IPS-11a (cell line): ENCODE results near the gene RPL27.
A peak's percentile ranks its signal among the peaks of the same experiment; 100 is the strongest.
"Not testable (repeated sequence)": the region's sequence is repeated elsewhere in the genome, so short reads cannot be mapped to it uniquely, and the experiment has no call there.

Source experiments
- H3K4me3 ChIP-seq: one replicate; pipeline ENCODE4 v1.5.1; 2013; ENCODE audit warnings: low read depth, low read length, control low read depth

The RPL27 gene

DNA sequence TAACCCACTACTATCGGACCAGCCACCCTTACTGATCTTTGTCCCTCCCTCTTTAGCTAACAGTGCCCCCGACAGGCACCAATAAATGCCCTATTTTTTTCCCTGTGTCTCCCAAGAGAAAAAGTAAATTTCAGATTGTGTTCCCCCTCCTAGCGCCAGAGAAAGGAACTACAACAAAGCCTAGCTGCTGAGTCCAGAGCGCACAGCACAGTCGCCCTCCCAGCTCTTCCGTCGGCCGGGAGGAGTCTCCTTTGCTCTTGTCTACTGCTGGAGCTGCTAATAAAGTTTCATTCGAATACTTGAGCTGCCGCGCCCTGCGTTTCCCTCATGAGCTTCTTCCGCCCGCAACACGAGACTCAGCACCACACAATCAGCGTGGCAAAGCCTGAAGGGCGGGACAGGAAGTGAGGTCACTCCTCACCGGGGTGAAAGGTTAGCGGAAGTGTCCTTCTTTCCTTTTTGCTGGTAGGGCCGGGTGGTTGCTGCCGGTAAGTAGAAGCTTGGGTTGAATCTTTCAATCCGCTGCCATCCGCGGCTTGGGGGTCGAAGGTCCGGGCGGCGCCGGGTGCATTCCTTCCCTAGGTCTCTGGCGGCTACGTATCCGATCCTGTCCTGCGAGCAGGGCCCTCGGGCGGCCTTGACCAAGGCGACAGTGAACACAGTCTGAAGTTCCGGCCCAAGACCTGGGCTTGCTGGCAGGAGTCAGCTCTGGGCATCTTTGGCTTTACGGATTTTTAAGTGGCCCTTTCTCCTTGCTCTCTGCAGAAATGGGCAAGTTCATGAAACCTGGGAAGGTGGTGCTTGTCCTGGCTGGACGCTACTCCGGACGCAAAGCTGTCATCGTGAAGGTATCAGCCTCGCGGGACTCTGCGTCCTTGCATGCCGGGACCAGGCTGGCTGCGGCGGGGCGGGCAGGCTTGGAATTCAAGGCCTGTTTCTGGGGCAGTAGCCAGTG lies at the start of gene RPL27:
RPL27 (plus strand) TSS at position 436 of the 955 bp plus-strand sequence; CDS start at position 768, 332 bp downstream.
- peak within 1 kb of the TSS; percentile 99 for H3K4me3 ChIP-seq

DNA sequence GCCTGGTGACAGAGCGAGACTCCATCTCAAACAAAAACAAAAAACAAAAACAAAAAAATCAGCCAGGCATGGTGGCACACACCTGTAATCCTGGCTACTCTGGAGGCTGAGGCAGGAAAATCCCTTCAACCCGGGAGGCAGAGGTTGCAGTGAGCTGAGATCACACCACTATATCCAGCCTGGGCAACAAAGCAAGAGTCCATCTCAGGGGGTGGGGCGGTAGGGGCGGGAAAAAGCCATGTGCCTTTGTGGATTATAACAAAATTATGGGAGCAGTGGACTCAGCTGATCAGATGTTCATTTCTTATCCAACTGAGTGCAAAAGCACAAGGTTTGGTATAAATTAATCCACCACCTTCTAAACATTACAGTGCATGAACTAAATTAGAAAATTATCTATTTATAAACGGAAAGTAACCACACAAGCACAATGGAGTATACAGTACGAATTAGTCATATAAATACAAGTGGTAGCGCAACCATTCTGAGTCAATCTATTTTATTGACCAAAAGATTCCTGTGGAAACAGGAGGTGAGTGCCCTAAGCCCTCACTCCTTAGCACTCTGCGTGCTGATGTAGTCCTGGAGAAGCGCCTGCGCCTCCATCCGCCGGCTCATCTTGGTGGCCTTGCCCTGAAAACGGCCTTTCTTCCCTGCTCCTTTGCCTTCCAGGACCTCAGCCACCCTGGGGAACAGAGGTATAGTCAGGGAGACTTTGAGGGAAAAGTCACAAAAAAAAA lies 48.0 kb upstream of the RPL27 start:
- H3K4me3 ChIP-seq, result no peak overlapping the region

DNA sequence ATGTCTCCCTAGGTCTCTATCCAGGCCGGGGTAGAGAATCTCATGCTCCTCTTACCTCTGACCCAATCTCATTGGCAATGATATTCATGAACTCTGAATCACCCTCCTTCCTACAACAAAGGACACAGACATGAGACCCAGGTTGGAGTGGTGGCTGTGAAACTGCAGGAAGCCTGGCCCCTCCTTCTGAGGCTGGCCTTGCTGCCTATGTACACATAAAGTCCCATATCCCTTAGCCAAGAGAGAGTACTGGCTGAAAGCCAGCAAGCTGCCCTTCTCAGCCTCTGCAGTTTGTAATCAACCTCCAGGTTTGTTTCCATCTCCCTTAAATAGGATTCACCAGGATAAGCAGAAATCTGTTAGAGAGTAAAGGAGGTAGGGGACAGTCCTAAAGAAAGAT lies 44.5 kb upstream of the RPL27 start:
- H3K4me3 ChIP-seq, result no peak overlapping the region

DNA sequence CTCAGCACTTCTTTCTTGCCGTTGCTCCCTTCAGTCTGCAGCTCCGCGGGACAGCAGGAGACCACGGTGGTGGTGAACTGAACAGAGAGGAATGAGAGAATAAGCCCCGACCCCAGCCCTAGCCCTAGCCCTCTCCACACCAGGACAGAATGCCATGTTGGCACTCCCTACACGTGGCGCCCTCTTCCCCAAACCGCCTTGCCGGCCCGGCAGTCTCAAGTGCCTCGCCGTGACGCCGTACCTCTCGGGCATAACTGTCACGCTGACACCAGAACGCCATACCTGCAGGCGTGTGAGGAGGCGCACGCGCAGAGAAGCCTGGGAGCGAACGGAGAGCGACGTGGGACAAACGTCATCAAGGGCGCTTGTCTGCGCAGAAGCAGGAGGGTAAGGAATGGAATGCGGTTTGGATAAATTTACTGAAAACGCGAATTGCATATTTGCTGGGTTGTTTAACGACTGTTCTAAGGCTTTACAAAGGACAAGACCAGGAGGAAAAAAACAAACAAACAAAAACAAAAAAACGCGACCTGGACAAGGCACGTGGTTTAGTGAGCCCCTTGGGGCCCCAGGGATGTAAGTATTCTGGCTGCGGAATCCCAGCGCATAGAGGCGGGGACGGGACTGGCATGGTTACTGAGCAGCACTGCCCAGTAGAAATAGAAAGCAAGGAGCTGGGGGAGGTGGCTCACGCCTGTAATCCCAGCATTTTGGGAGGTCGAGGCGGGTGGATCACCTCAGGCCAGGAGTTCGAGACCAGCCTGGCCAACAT lies 33.9 kb upstream of the RPL27 start, which contains the start of gene AARSD1:
AARSD1 (minus strand) TSS at position 294 of the 772 bp plus-strand sequence; CDS start at position 280, 14 bp downstream.
- peak within 1 kb of the TSS; percentile 84 for H3K4me3 ChIP-seq

DNA sequence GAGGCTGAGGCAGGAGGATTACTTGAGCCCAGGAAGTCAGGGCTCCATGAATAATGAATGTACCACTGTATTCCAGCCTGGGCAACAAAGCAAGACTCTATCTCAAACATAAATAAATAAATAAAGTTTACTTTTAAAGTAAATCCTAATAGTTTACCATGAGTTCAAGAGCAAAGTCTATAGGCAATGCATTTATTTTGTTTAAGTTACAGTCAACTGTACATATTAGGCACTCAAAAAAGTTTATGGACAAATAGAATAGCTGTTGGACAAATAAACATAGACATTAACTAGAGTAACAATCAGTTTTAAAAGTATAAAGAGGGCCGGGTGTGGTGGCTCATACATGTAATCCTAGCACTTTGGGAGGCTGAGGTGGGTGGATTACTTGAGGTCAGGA lies 30.3 kb upstream of the RPL27 start:
- H3K4me3 ChIP-seq, result no peak overlapping the region

DNA sequence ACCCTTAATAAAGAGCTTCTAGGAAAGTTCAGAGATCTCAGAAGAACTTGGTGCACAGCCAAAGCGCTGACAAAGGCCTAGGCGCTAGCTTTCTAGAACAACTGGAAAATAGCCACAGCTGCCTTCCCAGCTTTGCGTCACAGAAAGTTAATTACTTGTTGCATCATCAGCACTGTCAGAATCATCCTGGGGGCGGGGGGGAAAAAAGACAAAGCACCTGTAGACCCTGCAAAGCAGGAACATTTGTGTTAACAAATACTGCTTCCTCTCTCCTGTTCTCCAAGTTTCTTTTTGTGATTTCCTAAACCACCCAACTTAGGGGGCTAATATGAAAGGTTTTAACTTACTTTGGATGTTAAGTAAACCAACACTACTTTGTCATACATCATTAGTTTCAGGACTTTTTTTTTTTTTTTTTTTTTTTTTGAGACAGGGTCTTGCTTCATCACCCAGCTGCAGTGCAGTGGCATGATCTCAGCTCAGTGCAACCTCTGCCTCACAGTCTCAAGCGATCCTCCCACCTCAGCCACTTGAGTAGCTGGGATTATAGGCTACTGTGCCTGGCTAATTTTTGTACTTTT lies 29.1 kb upstream of the RPL27 start:
- no peak overlapping the region for H3K4me3 ChIP-seq

DNA sequence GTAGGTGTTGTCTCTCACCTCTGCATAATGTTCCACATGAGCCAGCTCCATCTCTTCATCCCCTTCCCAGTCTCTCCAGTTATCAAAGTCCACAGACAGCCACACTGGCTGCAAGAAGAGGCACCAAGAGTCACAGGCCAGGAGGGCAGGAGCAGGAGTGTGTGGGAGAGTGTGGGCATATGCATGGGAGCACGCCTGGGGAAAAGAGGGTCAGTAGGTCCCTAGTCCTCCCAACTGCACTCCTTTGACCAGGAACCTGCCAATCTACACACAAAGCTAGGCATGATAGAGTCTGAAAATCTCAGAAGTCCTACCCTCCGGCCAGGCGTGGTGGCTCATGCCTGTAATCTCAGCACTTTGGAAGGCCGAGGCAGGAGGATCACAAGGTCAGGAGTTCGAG lies 26.6 kb upstream of the RPL27 start:
- H3K4me3 ChIP-seq, result no peak overlapping the region

DNA sequence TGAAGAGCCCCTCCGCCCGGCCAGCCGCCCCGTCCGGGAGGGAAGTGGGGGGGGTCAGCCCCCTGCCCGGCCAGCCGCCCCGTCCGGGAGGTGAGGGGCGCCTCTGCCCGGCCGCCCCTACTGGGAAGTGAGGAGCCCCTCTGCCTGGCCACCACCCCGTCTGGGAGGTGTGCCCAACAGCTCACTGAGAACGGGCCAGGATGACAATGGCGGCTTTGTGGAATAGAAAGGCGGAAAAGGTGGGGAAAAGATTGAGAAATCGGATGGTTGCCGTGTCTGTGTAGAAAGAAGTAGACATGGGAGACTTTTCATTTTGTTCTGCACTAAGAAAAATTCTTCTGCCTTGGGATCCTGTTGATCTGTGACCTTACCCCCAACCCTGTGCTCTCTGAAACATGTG lies 24.9 kb upstream of the RPL27 start:
- H3K4me3 ChIP-seq, result not testable (repeated sequence)

DNA sequence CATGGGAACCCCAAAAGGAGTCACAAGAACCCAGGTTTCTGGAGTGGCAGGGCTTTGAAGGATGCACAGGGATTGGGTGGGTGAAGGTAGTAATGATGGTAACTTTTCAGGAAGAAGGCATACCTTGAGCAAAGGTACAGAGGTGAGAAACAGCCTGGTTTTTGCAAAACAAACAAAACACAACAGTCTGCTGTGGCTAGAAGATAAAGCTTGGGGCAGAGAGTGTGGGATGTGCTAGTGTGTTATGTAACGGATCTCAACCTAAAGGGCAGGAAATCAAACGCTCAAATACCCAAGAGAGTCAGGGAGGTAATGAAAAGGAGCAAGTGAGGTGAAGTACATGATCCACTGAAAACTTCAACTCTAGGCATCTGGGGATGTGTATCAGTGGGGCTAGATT lies 23.0 kb upstream of the RPL27 start:
- no peak overlapping the region for H3K4me3 ChIP-seq

DNA sequence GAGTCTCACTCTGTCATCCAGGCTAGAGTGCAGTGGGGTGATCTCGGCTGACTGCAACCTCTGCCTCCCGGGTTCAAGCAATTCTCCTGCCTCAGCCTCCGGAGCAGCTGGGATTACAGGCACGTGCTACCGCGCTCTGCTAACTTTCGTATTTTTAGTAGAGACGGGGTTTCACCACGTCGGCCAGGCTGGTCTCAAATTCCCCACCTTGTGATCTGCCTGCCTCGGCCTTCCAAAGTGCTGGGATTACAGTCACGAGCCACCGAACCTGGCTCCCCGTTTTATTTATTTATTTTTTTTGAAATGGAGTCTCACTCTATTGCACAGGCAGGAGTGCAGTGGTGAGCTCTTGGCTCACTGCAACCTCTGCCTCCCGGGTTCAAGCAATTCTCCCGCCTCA lies 22.5 kb upstream of the RPL27 start:
- H3K4me3 ChIP-seq, result not testable (repeated sequence)

DNA sequence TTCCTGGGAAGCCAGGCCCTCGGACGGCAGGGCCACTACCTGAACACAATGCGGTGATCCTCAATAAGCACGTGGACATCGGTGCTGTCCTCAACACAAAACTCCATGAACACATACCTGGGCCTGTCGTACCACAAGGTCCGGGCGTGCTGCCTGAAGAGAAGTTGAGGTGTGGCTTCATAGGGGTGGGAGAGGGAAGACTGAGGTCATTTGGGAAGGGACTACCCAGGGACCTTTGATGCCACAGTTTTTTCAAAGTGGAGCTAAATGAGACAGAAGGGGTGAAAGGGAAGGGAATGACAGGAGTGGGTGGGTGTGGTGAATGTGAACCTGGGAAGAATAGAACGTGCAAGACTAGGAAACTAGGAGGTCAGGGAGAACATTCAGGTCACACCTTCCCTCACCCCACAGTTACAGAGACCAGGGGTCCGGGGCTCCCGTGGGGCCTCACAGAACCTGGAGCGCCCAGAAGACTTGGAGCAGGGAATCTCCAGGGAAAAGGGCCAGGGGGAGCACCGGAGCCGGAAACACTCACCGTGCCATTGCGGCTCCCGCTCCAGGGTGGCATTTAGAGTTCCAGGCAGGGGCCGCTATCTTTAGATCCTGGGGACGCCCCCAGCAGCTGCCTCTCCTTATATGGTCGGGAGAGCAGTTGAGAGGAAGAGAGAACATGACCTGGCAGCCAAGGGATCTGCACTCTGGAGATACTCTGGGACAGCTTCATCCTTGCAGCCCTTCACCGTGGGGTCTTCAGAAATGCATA lies 18.5 kb upstream of the RPL27 start, which contains the start of gene PTGES3L:
PTGES3L (minus strand) TSS at position 570 of the 763 bp plus-strand sequence; CDS start at position 543, 27 bp downstream.
- H3K4me3 ChIP-seq, result peak within 1 kb of the TSS; percentile 78

DNA sequence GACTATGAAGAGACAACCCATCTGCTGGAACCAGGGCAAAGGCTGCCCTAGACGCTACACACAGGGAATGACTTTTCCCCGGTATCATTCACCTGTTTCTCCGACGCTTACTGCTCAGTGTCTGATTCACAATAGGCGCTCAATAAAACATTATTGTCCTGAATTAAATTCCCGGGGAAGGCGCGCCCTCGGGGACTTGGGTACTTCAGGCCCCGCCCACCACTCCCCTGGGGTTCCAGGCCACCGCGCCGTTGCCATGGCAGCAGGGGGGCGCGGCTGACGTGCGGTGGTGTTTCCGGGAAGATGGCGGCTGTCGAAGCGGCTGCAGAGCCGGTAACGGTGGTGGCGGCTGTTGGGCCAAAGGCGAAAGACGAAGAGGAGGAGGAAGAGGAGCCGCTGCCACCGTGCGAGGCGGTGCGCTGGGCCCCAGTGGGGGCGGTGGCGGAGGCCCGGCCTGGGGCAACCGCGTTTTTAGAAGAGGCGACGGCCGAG lies 17.9 kb upstream of the RPL27 start, which contains the start of gene RUNDC1:
RUNDC1 (plus strand) TSS at position 292 of the 492 bp plus-strand sequence; CDS start at position 304, 12 bp downstream.
- peak within 1 kb of the TSS; percentile 78 for H3K4me3 ChIP-seq

DNA sequence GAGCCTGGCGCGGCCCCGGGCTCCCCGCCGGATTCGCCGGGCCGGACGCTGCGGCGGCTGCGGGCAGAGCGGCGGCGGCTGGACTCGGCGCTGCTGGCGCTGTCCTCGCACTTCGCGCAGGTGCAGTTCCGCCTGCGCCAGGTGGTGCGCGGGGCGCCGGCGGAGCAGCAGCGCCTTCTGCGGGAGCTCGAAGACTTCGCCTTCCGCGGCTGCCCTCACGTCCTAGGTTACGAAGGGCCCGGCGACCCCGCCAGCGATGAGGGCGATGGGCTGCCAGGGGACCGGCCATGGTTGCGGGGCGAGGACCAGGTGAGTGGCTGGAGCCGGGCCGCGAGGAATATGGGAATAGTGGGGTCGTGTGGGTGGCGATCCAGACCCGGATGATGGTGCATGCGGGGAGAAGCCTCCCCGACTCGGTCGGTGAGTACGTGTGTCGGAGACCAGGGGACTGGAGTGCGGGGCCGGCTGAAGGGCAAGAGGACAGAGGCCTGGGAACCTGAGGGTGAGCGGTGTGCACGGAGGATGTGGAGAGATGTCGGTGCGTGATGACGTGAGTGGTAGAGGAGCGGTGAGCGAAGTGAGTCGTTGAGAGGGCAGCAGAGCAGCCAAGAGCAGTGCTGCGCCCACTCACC lies 17.3 kb upstream of the RPL27 start:
- peak overlapping the region; percentile 78 for H3K4me3 ChIP-seq

DNA sequence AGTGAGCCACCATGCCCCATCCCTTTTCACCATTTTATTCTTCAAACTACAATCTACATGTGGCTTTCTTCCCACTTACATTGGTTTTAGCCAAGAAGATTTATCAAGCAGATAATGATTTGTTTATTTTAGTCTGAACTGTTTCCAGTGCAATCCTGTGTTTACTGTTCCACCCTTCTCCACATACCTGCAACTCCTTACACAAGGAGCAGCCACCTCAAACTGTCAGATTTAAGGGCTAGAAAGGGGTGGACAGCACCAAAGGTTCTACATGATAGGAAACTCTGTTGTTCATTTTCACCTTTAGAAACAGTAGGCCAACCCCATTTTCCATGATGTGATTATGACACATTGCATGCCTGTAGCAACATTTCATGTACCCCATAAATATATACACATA lies 16.0 kb upstream of the RPL27 start:
- no peak overlapping the region for H3K4me3 ChIP-seq

DNA sequence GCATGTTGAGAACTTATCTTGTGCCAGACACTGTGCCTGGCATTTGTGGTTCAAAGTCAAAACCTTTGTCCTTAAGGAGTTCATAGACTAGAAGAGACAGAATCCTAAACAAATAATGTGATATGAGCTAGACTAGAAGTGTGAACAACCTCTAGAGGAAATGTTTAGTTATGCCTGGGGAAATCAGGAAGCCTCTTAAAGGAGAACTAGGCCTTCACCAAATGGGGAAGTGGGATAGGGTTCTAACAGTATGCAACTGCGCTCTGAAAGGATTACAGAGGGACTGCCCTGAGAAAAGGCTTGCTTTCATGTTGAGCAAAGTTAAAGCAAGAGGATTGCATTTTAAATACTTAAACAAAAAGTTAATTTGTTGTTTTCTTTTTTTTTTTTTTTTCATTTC lies 13.0 kb upstream of the RPL27 start:
- no peak overlapping the region for H3K4me3 ChIP-seq

DNA sequence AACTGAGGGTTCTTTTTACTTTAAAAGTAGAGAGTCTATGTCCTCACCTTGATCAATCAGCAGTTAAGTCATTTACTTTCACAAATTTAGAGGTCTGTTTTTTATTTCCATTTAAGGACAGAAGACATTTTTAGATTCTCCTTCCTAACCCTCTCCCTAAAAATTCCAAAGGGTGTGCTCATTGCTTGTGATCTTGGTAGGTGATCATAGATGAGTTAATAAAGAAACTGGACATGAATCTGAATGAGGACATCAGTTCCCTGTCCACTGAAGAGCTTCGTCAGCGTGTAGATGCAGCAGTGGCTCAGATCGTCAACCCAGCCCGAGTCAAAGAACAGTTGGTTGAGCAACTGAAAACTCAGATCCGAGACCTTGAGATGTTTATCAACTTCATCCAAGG lies 9.1 kb upstream of the RPL27 start:
- H3K4me3 ChIP-seq, result no peak overlapping the region

DNA sequence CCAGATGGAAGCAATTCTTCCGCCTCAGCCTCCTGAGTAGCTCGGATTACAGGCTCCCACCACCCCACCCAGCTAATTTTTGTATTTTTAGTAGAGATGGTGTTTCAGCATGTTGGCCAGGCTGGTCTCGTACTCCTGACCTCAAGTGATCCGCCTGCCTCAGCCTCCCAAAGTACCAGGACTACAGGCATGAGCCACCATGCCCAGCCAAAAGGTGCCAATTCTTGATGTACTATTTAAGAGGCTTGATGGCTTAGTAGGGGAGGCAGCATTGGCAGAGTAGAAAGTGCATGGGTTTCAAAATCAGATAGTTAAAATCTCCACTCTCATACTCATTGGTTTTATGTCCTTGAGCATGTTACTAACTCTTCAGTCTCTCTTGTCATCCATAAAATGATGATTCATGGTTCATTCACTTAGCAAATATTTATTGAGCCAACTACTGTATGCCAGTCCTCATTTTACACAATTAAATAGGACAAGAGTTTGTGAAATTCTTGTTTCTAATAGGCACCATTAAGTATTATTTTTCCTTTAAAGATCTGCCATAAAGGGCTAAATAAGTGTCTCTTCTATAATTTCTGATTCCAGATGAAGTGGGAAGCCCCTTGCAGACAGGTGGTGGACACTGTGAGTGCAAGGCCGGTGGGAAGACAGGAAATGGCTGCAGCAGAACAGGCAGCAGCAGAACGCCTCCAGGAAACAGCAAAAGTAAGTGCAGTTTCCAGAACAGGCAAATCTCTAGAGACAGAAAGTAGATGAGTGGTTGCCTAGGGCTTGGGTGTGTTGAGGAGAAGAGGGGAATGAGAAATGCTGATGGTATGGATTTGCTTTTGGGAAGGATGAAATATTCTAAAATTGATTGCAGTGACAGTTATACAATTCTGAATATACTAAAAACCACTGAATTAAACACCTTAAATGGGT lies 8.2 kb upstream of the RPL27 start:
- H3K4me3 ChIP-seq, result no peak overlapping the region

DNA sequence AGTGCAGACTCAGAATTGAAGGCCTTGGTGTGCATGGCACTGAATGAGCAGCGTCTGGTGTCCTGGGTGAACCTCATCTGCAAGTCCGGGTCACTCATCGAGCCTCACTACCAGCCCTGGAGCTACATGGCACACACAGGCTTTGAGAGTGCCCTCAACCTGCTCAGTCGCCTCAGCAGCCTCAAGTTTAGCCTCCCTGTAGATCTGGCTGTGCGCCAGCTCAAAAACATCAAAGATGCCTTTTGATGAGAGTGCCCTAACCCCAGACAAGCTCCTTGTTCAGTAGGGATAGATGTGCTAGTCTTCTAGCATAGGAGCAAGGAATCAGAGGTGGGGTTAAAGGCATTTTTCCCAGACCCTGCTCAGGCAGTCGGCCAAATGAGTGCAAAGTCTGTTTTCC lies 6.7 kb upstream of the RPL27 start:
- no peak overlapping the region for H3K4me3 ChIP-seq
